SU-DHL-6 (cell line): ENCODE data around the gene SRSF5.

Source experiments
- EZH2phosphoT487 ChIP-seq: fragments of 200-600 bp; sonication (generic), shearing (Covaris generic); conservative IDR thresholded peaks from 2 replicates; pipeline ENCODE4 v1.6.1; 2018; ENCODE audit warnings: mild to moderate bottlenecking, antibody characterized with exemption, low read length, moderate library complexity, mixed read lengths
- TF ChIP-seq, protein P1 (sequence below): fragments of 200-600 bp; sonication (generic); IDR thresholded peaks from one replicate; pipeline ENCODE4 v1.5.1; 2017; ENCODE audit warnings: antibody characterized with exemption, mild to moderate bottlenecking, low read length, moderate library complexity; ENCODE audit not compliant: insufficient read depth, poor library complexity, severe bottlenecking

GRCh38 chr14:69766984-69767368 is at the start of gene SRSF5:
- TF ChIP-seq, protein P1, sequence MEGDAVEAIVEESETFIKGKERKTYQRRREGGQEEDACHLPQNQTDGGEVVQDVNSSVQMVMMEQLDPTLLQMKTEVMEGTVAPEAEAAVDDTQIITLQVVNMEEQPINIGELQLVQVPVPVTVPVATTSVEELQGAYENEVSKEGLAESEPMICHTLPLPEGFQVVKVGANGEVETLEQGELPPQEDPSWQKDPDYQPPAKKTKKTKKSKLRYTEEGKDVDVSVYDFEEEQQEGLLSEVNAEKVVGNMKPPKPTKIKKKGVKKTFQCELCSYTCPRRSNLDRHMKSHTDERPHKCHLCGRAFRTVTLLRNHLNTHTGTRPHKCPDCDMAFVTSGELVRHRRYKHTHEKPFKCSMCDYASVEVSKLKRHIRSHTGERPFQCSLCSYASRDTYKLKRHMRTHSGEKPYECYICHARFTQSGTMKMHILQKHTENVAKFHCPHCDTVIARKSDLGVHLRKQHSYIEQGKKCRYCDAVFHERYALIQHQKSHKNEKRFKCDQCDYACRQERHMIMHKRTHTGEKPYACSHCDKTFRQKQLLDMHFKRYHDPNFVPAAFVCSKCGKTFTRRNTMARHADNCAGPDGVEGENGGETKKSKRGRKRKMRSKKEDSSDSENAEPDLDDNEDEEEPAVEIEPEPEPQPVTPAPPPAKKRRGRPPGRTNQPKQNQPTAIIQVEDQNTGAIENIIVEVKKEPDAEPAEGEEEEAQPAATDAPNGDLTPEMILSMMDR: no peak
- TF ChIP-seq EZH2phosphoT487: no peak
